NCI-H146 treated with DMSO at 0.1 percent for 48 hours (cell line): ENCODE data around the gene BUB1B.

Experiments used
- DNase-seq: peaks from one replicate; lab custom pipeline; 2025; ENCODE audit not compliant: unreplicated experiment; lab: John Stamatoyannopoulos, UW

Gene BUB1B

GRCh38 chr15:40252438-40253166 lies 91.7 kb downstream of the BUB1B start:
- DNase-seq: peak; percentile 8

GRCh38 chr15:40253167-40253790 lies 92.4 kb downstream of the BUB1B start:
- no peak for DNase-seq

GRCh38 chr15:40254452-40254851 lies 93.6 kb downstream of the BUB1B start:
- DNase-seq: no peak

DNA sequence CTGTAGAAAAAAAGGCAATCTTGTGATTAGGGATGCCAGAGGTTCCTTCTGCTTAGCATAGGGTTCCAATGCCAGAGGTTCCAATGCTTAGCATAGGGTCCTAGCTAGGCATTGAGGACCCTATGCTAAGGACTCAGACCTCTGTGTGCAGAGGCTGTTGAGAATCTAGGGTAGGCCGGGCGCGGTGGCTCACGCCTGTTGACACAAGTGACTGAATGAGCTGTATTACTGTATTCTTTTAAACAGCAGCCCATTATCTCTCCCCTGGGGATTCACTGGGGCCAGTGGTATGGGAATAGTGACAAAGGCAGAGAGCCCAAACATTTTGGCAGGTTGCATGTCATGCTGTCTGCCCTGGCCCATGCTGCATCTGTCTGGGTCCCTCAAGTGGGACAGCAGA lies 94.2 kb downstream of the BUB1B start:
- no peak for DNase-seq

DNA sequence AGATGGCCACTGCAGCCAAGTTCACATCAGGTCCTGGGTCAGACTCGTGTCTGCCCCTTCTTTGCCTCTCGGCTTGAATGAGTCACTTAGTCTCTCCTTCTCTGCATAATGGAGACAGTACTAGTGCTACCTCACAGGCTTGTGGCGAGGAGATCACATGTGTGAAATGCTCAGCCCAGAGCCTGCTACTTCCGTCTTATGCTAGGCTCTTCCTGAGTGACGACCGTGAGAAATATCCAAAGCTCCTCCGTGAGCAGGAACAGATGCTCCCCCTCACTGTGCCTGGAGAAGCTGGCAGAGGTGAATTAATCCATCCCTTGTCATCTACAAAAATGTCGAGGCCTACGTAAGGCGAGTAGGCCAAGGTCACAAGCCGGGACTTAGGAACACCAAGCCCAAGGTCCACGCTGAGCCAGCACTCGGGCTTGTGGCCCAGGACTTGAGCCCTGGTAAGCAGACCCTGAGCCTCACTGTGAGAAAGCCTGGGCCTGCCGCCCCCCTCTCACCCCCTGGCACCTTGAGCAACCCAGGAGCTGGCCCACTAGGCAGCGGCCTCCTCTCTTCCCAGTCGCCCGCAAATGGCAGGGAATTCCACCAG lies 95.9 kb downstream of the BUB1B start:
- no peak for DNase-seq

DNA sequence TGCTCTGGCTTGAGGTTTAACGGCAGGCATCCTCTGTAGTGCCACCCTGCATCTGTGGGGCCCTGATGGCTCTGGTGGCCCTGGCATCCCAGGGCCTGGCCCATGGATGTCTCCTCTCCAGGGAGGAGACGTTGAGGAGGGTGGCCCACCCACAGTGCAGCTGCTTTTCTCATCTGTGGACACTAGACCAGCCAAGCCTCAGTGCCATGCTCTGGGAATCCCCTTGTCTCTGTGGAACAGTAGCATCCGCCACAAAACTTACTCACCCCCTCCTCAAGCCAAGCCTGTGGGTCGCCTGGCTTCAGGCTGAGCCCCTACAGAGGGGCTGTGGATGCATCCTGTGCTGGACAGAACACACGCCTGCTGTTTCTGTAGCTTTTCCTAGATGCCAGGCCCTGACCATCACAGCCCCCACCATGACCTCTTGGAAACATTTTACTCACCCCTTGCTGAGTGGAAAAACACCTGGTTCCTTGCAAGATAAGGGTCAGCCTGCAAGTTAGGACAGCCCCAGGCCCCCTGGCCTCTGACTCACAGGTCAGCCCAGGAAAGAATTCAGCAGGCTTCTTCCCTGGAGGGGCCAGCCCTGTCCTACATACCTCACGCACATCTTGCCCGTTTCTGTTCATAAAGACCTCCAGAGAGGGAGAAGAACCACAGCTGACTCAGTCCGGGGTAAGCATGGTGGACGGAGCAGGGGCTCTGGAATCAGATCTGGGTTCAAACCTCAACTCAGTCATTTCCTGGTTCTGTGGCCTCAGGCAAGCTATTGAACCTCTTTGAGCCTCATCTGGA lies 97.0 kb downstream of the BUB1B start:
- no peak for DNase-seq

DNA sequence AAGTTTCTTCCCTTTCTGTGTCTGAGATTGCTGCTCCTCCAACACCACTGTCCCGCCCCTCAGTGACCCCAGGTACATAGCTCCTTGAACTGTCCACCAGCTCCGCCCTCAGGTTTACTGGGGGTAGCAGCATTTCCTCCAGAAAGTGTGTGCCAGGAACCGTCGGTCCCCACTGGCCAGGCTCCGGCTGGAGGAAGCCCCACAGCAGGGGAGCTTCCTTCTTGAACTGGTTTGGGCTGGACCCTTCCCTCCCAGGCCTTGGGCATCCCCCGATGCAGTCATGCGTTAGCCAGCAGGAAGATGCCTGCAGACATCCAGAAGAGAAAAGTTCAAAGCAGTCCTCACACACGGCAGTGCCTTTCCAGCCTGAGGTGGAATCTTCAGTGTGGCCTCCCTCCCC lies 97.7 kb downstream of the BUB1B start:
- DNase-seq: no peak

DNA sequence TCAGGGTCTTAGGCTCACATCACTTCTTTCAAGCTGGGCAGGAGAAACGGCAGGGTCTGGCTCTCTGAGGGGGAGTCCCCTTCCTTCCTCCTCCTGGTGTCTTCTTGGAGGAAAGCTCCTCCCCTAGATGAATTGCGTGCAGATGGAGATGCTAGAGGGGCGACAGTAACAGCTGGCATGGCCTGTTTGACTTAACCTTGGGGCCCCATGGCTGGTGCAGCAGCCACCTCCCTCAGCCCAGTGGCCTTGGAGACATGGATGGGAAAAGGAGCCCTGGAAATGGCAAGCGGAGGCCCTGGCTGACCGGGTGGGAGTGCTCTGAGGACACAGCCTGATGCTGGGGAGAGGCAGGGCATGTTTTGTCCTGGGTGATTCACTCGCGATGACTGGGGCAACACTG lies 98.2 kb downstream of the BUB1B start:
- DNase-seq: no peak

DNA sequence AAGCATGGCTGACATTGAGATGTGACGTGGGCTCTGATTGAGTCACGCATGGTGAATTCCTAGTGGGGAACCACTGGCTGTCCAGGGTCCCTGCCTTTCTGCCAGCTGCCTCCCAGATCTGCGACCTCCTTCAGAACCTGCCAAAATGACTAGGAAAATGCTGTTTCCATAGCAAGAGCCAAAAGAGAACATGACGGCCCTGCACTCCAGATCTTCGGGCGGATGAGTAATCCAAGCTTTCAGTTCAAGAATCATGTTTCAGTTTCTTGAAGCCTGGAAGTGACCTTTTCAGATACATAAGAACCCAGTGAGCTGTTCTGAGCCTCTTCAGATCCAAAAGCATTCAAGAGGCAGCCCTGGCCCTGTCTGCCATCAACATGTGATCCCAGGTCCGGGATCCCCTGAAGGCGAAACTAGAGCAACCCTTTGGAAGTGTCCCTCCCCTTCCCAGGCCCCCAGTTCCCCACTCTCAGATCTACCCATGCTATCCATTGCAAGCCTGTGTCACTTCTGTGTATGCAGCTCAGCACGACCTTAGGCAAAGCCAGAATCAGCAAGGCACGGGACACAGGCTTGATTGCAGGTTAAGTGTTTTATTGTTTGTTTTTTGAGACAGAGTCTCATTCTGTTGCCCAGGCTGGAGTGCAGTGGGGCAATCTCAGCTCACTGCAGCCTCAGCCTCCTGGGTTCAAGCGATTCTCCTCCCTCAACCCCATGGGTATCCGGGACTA lies 102.3 kb downstream of the BUB1B start:
- DNase-seq: no peak

- no peak for DNase-seq
Measured at GRCh38 chr15:40264321-40265153, 103.7 kb downstream of the BUB1B start.

DNA sequence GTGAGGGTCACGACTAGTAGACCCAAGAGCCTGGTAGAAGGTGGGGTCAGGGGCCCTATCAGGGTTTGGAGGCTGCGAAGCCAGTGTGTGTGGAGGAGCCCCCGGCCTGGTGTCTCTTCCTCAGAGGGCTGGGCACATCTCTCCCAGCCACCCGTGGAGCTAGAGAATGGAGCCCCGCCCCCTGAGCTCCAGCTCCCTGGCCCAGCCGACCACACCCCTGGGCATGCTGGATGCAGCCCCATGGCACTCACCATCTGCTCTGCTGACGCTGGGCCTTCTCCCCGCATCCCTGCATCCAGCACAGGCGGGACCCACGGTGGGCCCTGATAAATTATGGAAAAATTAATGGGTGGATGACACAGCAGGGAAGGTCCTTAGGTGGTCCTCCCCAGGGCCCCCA lies 104.5 kb downstream of the BUB1B start:
- DNase-seq: no peak

DNA sequence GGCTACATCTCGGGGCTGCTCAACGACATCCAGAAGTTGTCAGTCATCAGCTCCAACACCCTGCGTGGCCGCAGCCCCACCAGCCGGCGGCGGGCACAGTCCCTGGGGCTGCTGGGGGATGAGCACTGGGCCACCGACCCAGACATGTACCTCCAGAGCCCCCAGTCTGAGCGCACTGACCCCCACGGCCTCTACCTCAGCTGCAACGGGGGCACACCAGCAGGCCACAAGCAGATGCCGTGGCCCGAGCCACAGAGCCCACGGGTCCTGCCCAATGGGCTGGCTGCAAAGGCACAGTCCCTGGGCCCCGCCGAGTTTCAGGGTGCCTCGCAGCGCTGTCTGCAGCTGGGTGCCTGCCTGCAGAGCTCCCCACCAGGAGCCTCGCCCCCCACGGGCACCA lies 105.0 kb downstream of the BUB1B start:
- no peak for DNase-seq

GRCh38 chr15:40266828-40267304 lies 106.0 kb downstream of the BUB1B start:
- no peak for DNase-seq

DNA sequence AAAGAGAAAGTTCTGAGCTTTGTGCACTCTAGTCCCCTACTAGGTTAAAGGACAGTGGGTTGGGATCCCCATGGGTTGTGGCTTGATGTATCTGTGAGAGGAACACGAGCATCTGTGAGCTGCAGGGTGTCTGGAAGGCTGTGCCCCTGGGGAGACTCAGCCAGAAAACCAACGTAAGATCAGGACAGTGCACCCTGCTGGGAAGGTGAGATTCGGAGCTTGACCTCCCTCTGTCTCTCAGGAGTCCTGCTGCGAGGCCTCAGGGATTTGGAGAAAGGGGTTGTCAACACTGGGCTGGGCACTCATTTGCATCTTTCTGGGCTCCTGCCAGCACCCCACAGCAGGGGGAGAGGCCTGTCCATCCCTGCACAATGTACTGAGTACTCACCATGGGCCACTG lies 106.8 kb downstream of the BUB1B start:
- no peak for DNase-seq

- DNase-seq: no peak
Measured at GRCh38 chr15:40269604-40270003, 108.7 kb downstream of the BUB1B start.

- DNase-seq: no peak
Measured at GRCh38 chr15:40270246-40270995, 109.6 kb downstream of the BUB1B start.
